Vagina (tissue), 2 donors: Measurements from ENCODE around the gene TEAD3. TPM values are rescaled to one million over a fixed set of nuclear protein-coding genes. Genes with fewer than 3 reads are reported as not detected.

Experiments
- DNase-seq, 2 donors: peaks; one replicate each; pipeline ENCODE4 v3.0.0-alpha.2; 2017; ENCODE audit errors: extremely low spot score in 2 of 2
- H3K27ac ChIP-seq: fragments of 200-600 bp; sonication (generic); one replicate; pipeline ENCODE4 v1.5.1; 2019
- H3K27me3 ChIP-seq: fragments of 200-600 bp; sonication (generic); one replicate; pipeline ENCODE4 v1.5.1; 2019
- H3K36me3 ChIP-seq, 2 donors: fragments of 200-600 bp; sonication (generic); one replicate each; pipeline ENCODE4 v1.5.1; 2017 to 2019
- H3K4me1 ChIP-seq: fragments of 200-600 bp; sonication (generic); one replicate; pipeline ENCODE4 v1.5.1; 2019
- H3K4me3 ChIP-seq, 2 donors: fragments of 200-600 bp; sonication (generic); 1 replicate in 1 of 2; 2 replicates in 1 of 2; pipeline ENCODE4 v1.5.1; 2016 to 2019
- H3K9me3 ChIP-seq: fragments of 200-600 bp; sonication (generic); one replicate; pipeline ENCODE4 v1.5.1; 2019
- CTCF ChIP-seq, 3 experiments: fragments of 450-650 bp in 2 of 3; fragments of 200-600 bp in 1 of 3; sonication (generic) in 1 of 3; IDR thresholded peaks; one replicate each; pipeline ENCODE4 v1.5.1; 2017 to 2019; ENCODE audit warnings: antibody characterized with exemption in 3 of 3, mild to moderate bottlenecking in 2 of 3, moderate library complexity in 2 of 3
- POLR2A ChIP-seq, 2 donors: fragments of 450-650 bp; IDR thresholded peaks; one replicate each; pipeline ENCODE4 v1.6.1; 2017; ENCODE audit warnings: antibody characterized with exemption in 2 of 2, mild to moderate bottlenecking in 2 of 2, moderate library complexity in 2 of 2
- POLR2AphosphoS5 ChIP-seq, 2 donors: sonication (generic); formaldehyde crosslinking; IDR thresholded peaks; one replicate each; pipeline ENCODE4 v1.9.0; 2017; ENCODE audit warnings: antibody characterized with exemption in 2 of 2, mild to moderate bottlenecking in 2 of 2, low read depth in 1 of 2; ENCODE audit not compliant: insufficient read depth in 1 of 2
- intact Hi-C: fragments of 100-400 bp; cut with DNase I; formaldehyde crosslinking; loops from one replicate; pipeline ENCODE4 v1.15.1; 2023
- total RNA-seq: library from RNA; depleted of rRNA; stranded (reverse); fragments of >200 nt; gene quantifications from one replicate; pipeline ENCODE4 v1.2.3, GENCODE V29; 2016

TEAD3 gene
- total RNA-seq, 1 donor from 2014 or later = 29.0 TPM

- no peaks in the 10 kb centered on the region for H3K9me3 ChIP-seq
- H3K4me3 ChIP-seq = peak overlapping the region; percentile 24 to 41
- H3K36me3 ChIP-seq = no peaks in the 10 kb centered on the region
- no peak for DNase-seq
- peaks cover 99% of the 10 kb centered on the region for H3K4me1 ChIP-seq
- H3K27ac ChIP-seq = peak overlapping the region; percentile 97
- H3K27me3 ChIP-seq = no peaks in the 10 kb centered on the region
- intact Hi-C loops = no loop called here
- TF ChIP-seq CTCF (IDR thresholded peaks at IDR 0.05) (no peak), POLR2A (IDR thresholded peaks at IDR 0.05) (no peak), POLR2AphosphoS5 (IDR thresholded peaks at IDR 0.05; ENCODE audit: insufficient read depth in 1 of 2, low read depth in 1 of 2) (peak; percentile 10 to 71)
Observed at GRCh38 chr6:35489995-35490791, 6.7 kb downstream of the TEAD3 start.

DNA sequence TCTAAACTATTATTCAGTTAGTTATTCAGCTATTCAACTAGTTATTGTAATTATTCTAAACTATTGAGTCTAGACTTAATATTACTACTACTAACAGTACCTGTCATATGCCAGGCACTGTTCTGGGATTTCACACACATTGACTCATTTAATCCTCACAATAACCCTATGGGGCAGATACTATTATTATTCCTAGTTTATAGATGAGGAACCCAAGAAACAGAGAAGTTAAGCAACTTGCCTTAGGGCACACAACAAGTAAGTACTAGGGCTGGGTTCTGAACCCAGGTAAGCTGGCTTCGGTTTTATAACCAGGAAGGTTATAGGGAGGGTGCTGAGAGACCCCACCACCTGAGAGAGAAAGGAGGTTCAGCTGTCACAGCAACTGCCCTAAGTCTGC, 7.8 kb downstream of the TEAD3 start:
- Histone ChIP-seq H3K4me1 (peaks cover 95% of the 10 kb centered on the region), H3K27me3 (no peaks in the 10 kb centered on the region), H3K4me3 (no peak overlapping the region), H3K27ac (peak overlapping the region; percentile 97), H3K36me3 (no peaks in the 10 kb centered on the region), H3K9me3 (no peaks in the 10 kb centered on the region)
- intact Hi-C loops = no loop called here
- DNase-seq = no peak
- TF ChIP-seq CTCF (IDR thresholded peaks at IDR 0.05) (no peak), POLR2AphosphoS5 (IDR thresholded peaks at IDR 0.05; ENCODE audit: insufficient read depth in 1 of 2, low read depth in 1 of 2) (no peak), POLR2A (IDR thresholded peaks at IDR 0.05) (no peak)

DNA sequence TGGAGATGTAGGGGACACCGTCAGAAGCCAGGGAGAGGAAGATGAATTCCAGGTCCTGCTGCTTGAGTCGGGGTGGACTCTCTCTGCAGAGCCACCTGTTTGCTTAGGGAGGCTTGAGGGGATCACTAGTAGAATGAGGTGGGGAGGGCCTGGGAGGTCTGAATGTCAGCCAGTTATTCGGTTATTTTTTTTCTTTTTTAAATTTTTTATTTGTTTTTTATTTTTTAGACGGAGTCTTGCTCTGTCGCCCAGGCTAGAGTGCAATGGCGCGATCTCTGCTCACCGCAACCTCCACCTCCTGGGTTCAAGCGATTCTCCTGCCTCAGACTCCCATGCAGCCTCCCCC, 8.4 kb downstream of the TEAD3 start:
- no peak overlapping the region for H3K4me3 ChIP-seq
- DNase-seq = no peak

GRCh38 chr6:35487658-35488516, 9.0 kb downstream of the TEAD3 start:
- H3K36me3 ChIP-seq = no peaks in the 10 kb centered on the region
- no peak for DNase-seq
- H3K27ac ChIP-seq = peak overlapping the region; percentile 97
- TF ChIP-seq POLR2A (IDR thresholded peaks at IDR 0.05) (no peak), POLR2AphosphoS5 (IDR thresholded peaks at IDR 0.05; ENCODE audit: insufficient read depth in 1 of 2, low read depth in 1 of 2) (peak in 1 of 2 donors; percentile 36), CTCF (IDR thresholded peaks at IDR 0.05) (no peak)
- no peak overlapping the region for H3K4me3 ChIP-seq
- H3K27me3 ChIP-seq = no peaks in the 10 kb centered on the region
- intact Hi-C loops = no loop called here
- no peaks in the 10 kb centered on the region for H3K9me3 ChIP-seq
- peaks cover 83% of the 10 kb centered on the region for H3K4me1 ChIP-seq

More for the DNA sequence above, 8.4 kb downstream of the TEAD3 start:
- TF ChIP-seq POLR2A (IDR thresholded peaks at IDR 0.05) (no peak), POLR2AphosphoS5 (IDR thresholded peaks at IDR 0.05; ENCODE audit: insufficient read depth in 1 of 2, low read depth in 1 of 2) (no peak), CTCF (IDR thresholded peaks at IDR 0.05) (no peak)
- H3K4me1 ChIP-seq = peaks cover 89% of the 10 kb centered on the region
- H3K36me3 ChIP-seq = no peaks in the 10 kb centered on the region
- intact Hi-C loops = no loop called here
- H3K27me3 ChIP-seq = no peaks in the 10 kb centered on the region
- H3K27ac ChIP-seq = peak overlapping the region; percentile 97
- no peaks in the 10 kb centered on the region for H3K9me3 ChIP-seq
